Anterior cingulate cortex (tissue), 58 donors: Measurements from ENCODE around the gene TNS3.
A peak's percentile ranks its signal among the peaks of the same experiment; 100 is the strongest.

Source experiments
- DNase-seq, 58 donors: peaks; one replicate each; lab custom pipeline; 2025; lab: John Stamatoyannopoulos, UW

Gene TNS3

GRCh38 chr7:47570649-47571050, 11.3 kb downstream of the TNS3 start:
- DNase-seq, result no peak

DNA sequence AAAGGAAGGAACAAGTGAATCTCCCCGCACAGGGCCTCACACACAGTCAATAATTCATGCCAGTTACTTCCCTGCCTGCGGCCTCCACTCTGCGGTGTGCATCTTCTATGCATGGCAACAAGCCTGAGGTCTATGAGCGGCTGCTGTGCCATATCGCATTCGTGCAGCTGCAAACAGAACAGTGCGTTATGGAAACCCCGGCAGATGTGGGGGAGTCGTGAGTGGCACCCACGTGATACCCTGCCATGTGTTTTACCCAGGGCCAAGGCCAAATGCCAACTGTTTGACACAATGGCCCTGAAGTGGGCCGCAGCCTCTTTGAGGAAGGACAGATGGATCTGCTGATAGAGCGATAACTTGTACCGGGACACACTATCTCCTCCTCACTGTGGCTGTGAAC, 13.4 kb downstream of the TNS3 start:
- peak in 54 of 58 donors; percentile 19 to 92 (median 71) for DNase-seq

GRCh38 chr7:47568056-47568455, 13.9 kb downstream of the TNS3 start:
- DNase-seq, result no peak

GRCh38 chr7:47565640-47566250, 16.2 kb downstream of the TNS3 start:
- no peak for DNase-seq

- DNase-seq, result no peak
Observed at GRCh38 chr7:47563521-47563920, 18.4 kb downstream of the TNS3 start.

GRCh38 chr7:47561715-47562446, 20.0 kb downstream of the TNS3 start:
- no peak for DNase-seq

- no peak for DNase-seq
Observed at GRCh38 chr7:47559306-47560220, 22.3 kb downstream of the TNS3 start.

DNA sequence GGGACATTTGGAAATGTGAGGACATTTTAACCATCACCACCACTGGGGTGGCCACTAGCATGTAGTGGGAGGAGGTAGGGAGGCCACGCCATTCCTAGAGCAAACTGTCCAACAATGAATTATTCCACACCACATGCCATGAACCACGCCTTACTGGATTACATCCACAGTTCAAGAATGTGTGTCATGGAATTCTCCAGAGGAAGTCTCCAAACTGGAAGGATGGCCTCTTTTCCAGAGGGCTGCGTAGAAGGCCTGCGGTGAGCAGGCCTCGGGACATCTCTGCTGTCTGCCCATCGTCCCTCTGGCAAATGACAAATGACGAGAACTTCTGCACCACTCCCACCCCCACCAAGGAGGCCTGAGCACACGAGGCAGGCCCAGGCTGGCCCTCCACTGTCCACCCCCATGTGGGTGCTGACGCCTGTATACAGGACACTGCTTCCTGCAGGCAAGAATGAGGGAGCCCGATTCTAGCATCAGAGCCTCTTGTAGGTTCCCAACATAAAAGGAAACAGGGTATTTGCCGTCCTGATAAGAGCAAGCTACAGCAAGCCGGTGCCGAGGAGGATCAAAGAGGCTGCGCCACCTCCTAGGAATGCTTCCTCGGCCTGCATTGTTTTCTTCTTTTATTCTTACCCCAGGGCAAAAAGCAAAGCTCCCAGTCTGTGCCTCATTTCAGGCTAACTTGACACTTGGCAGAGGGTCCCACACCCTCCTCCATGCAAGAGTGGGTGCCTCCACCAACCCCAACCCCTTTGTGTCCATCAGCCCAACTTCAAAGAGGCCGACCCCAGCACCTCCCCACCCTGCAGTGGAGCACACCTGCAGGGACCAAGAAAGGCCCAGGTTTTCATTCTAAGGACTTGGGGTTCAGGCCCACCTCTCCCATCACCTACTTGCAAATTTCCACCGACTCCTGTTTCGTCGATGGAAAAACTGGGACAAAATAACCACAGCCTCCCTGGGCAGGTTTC, 23.9 kb downstream of the TNS3 start:
- no peak for DNase-seq

DNA sequence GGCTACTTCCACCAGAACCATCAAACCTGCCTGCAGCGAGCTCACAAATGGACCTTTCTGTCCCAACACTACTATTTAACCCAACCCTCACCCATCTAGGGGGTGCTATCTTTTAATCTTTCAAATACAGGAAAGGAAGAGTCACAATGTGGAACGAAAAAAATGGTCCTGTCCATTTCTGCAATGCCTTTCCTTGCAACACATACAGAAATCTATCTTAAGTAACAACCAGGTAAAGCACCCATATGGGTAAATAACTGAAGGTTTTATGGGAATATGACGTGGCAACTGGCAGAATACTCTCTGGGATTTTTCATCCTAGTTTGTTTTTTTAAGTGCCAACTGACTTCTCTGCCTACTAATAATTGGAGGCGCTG, 24.6 kb downstream of the TNS3 start:
- DNase-seq, result no peak

- no peak for DNase-seq
Observed at GRCh38 chr7:47556511-47557180, 25.3 kb downstream of the TNS3 start.

DNA sequence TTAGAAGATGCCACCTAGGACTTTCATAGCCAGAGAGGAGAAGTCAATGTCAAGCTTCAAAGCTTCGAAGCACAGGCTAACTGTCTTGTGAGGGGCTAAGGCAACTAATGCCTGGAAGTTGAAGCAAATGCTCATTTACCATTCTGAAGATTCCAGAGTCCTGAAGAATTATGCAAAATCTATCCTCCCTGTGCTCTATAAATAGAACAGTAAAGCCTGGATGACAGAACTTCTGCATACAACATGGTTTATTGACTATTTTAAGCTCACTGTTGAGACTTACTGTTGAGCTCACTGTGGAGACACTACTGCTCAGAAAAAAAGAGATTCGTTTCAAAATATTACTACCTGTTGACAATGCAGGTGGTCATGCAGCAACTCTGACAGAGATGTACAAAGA, 28.6 kb downstream of the TNS3 start:
- no peak for DNase-seq

- peak in 1 of 58 donors; percentile 5 for DNase-seq
Observed at GRCh38 chr7:47552621-47553020, 29.3 kb downstream of the TNS3 start.

DNA sequence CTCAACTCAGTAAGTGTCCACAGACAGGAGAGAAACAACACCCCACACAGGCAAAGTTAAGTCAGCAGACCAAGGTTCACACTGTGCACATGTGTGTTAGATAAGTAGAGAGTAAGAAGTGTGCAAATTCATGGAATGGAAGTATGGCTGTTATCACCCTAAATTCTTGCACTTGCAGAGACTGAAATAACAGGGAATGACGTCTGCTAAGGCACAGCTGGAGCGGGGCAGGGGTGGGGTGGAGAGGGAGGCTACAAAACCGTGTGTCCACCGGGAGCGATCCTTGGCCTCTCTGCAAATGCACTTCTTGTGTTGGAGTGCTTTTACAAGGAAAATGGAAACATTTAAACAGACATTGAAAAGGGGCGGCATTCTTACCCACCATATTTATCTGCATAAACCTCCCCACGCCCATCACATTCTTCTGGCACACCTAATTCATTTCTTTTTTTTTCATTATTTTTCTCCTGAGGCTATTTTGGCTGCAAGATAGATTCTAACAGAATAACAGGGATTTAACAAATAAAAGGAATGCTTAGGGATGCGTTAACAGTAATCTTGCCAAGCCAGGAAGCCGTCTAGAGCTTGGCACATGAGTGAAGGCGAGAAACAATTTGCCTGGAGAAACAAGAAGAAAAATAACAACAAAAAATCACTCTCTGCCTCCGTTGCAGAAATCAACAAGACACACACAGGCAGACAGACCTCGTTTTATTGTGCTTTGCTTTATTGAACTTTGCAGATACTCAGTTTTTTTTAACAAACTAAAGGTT, 30.1 kb downstream of the TNS3 start:
- no peak for DNase-seq

GRCh38 chr7:47550788-47551470, 31.0 kb downstream of the TNS3 start:
- no peak for DNase-seq

GRCh38 chr7:47549916-47550315, 32.0 kb downstream of the TNS3 start:
- no peak for DNase-seq

DNA sequence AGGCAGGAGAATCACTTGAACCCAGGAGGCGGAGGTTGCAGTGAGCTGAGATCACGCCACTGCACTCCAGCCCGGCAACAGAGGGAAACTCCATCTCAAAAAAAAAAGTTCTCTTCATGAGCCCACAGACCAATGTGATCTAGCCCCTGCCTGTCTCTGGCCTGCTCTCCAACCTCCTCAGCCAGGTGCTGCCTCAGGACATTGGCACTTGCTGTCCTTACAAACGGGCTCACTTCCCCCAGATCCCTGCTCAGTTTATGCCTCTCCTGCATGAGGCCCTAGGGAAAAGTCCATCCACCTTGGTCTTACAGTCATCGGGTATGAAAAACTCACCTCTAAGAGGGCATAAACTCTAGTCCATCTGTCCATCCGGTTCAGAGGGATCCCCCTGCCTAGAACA, 32.5 kb downstream of the TNS3 start:
- DNase-seq, result no peak

DNA sequence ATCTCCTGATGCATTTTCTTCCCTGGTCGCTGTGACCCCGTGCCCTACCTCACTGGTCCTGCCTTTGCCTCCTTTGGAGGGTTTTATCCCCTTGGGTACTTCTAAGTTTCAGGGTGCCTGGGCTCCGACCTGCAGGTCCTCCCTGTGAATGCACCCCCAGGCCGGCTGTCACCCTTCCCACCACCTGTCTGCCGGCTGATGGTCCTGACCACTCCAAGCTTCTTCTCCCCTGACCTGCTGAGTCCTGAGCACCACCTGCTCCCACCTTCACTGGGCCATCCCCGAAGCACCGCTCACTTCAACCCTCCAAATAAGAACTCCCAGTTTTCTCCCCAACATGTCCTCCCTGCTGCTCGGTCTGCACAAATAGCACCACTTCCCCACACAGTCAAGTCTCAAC, 33.4 kb downstream of the TNS3 start:
- DNase-seq, result no peak
